Forelimb muscle (tissue), 1 donor: Measurements from ENCODE around the gene FBXO5. TPM values are rescaled to one million over a fixed set of nuclear protein-coding genes. Genes with fewer than 3 reads are reported as not detected.
"Not testable (repeated sequence)": the region's sequence is repeated elsewhere in the genome, so short reads cannot be mapped to it uniquely, and the experiment has no call there.

Experiments used
- DNase-seq: peaks from one replicate; pipeline ENCODE4 v3.0.0-alpha.2; 2013; ENCODE audit warnings: low read depth
- polyA plus RNA-seq: library from polyadenylated mRNA; unstranded; fragments of 120-200 nt; gene quantifications from one replicate; pipeline ENCODE4 v1.2.1, GENCODE V29; 2013; ENCODE audit not compliant: insufficient read length

Gene FBXO5
- polyA plus RNA-seq, 1 donor: 12.3 TPM

- no peak for DNase-seq
These were observed 10.6 kb upstream of the FBXO5 start for GRCh38 chr6:152993431-152993830.

DNA sequence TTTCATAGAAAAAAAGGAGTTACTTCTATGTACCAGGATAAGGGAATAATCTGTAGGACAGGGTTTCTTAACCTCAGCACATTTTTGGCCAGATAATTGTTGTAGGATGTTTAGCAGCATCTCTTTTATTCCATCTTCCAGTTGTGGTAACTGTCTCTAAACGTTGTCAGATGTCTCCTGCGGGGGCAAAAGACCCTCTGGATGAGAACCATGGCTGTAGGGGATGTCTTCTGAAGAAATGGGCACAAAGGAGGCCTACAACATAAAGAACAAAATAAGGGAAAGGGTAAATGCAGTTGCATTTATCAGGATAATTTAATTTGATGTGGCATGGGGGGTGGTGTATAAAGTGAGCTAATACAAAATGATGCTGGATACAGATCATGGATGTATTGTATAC lies 4.1 kb upstream of the FBXO5 start:
- DNase-seq: no peak

GRCh38 chr6:152985300-152985699 lies 2.5 kb upstream of the FBXO5 start:
- DNase-seq: not testable (repeated sequence)

DNA sequence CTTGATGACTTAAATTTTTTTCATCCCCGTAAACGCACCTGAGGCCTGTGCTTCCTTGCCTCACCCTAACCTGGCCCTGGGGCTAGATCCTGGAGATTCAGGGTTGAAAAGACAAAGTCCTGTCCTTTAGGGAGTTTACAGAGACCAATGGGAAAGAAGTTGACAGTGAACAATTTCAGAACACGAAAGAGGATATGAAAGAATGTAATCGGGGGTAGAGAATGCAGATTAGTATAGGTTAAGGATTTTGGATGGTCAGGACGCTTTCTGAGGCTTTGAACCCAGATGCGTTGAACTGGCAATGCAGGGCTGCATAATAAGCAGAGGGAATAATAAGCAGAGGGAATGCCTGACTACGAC lies 1.7 kb upstream of the FBXO5 start:
- DNase-seq: no peak

GRCh38 chr6:152983637-152984512 lies 1.0 kb upstream of the FBXO5 start:
- DNase-seq: peak; percentile 90

- no peak for DNase-seq
These were observed 595 bp downstream of the FBXO5 start for GRCh38 chr6:152981989-152982903.

DNA sequence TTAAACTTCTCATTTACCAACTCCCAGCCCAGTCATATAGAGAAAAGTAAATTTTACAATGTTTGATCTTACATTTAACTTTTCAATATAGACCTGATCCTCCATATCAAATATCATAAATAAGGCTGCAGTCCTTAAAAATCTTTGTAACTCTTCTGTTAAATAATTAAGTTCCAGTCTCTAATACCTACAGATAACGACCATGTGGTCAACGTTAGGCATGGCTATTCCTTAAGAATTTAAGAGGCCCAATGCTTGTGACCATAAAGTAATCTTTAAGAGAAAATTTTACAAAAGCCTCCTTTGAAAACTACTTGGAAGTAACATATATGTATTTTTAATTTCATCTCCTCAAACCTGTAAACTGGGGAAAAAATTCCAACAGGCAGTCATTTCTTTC lies 1.6 kb downstream of the FBXO5 start:
- DNase-seq: no peak

- DNase-seq: no peak
These were observed 2.2 kb downstream of the FBXO5 start for GRCh38 chr6:152980656-152981055.

DNA sequence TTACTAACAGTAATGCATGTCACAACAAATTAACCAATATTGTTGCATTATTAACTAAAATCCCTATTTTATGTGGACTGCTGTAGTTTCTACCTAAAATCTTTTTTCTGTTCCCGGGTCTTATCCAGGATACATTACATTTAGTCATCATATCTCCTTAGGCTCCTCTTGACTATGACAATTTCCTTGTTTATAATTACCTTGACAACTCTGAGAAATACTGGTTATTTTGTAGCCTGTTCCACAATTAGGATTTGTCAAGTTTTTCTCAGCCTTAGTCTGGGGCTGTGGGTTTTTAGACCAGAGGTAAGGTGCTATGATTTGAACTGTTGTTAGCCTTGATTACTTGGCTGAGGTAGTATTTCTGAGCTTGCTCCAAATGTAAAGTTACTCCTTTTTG lies 3.7 kb downstream of the FBXO5 start:
- DNase-seq: no peak

- no peak for DNase-seq
These were observed 4.8 kb downstream of the FBXO5 start for GRCh38 chr6:152978058-152978457.

GRCh38 chr6:152977556-152977955 lies 5.3 kb downstream of the FBXO5 start:
- no peak for DNase-seq

- DNase-seq: no peak
These were observed 6.1 kb downstream of the FBXO5 start for GRCh38 chr6:152976749-152977148.

GRCh38 chr6:152975204-152975915 lies 7.5 kb downstream of the FBXO5 start:
- DNase-seq: no peak

DNA sequence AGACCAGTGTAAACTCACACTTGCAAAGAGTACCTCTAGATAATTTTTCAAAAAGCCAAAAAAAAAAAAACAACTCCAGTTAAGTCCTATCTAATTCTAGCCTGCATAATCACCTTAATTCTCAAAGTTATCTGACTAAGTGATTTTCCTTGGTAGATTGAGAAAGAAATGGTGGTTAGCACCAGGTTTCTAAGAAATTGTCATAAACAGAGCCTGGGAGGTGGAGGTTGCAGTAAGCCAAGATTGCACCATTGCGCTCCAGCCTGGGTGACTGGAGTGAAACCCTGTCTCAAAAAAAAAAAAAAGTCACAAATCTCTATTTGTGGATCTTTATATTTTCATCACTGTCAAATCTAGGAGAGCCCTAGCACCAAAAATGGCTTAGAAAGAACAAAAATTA lies 8.9 kb downstream of the FBXO5 start:
- no peak for DNase-seq

GRCh38 chr6:152969688-152970418 lies 13.0 kb downstream of the FBXO5 start:
- no peak for DNase-seq

DNA sequence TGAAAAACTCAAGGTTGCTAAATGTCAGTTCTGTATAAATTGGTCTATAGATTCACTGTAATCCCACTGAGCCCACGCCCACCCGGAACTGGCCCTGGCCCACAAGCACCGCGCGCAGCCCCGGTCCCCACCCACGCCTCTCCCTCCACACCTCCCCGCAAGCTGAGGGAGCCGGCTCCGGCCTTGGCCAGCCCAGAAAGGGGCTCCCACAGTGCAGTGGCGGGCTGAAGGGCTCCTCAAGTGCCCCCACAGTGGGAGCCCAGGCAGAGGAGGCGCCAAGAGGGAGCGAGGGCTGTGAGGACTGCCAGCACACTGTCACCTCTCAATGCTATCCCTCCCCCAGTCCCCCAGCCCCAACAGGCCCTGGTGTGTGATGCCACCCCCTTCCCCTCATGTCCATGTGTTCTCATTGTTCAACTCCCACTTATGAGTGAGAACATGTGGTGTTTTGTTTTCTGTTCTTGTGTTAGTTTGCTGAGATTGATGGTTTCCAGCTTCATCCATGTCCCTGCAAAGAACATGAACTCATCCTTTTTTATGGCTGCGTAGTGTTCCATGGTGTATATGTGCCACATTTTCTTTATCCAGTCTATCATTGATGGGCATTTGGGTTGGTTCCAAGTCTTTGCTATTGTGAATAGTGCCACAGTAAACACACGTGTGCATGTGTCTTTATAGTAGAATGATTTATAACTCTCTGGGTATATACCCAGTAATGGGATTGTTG lies 16.5 kb downstream of the FBXO5 start:
- DNase-seq: not testable (repeated sequence)

GRCh38 chr6:152959333-152959732 lies 23.5 kb downstream of the FBXO5 start:
- no peak for DNase-seq

- no peak for DNase-seq
These were observed 25.0 kb downstream of the FBXO5 start for GRCh38 chr6:152957796-152958195.

DNA sequence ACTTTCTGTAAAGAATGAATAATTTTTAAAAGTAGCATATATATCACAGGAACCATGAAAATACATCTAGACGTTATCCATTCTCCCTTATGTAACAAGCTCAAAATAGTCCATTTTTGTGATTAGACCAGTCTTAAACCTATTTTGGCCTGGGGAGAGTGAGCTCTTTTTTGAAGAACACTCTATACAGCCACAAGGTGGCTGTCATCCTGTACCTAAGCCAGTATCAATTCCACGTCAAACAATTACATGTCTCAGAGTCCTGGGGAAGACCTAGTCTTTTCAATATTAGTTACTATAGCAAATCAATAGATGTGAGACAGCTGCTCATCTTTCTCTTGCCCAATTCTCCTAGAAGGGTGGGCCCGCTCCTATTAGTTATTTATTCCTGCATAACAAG lies 28.4 kb downstream of the FBXO5 start:
- no peak for DNase-seq

DNA sequence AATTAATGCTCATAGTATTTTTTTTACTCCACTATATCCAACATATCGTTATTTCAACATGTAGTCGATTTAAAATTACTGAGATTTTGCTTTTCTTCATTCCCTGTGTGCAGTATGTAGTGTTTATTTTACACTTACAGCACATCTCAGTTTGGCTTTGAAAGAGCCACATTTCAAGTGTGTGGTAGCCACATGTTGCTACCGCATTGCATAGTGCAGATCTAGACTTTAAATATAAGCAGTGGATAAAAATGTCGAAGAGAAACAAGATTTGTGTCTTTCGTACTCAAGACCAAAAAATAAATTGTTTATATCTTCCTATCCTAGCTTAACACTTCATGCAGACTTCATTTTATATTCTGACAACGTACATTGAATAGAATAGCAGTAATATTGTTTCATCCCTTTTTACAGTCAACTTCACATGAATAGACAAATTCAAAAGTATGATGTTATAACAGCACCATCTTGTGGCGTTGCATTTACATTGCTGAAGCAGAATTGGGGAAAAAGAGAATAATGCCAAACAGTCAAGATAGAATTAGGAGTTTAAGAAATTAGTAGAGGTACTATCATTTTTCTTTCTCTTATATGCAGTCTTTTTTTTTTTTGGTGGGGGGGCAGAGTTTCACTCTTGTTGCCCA lies 29.9 kb downstream of the FBXO5 start:
- DNase-seq: no peak
